OCI-LY3 (cell line): ENCODE data around the gene CDAN1.

ENCODE experiments used
- CTCF ChIP-seq: fragments of 200-600, 300-600 bp; sonication (generic); IDR thresholded peaks from 2 replicates; pipeline ENCODE4 v1.5.1; 2014; ENCODE audit warnings: antibody characterized with exemption, low read length, low read depth
- EZH2phosphoT487 ChIP-seq: fragments of 200-600 bp; shearing (Covaris generic); IDR thresholded peaks from 2 replicates; pipeline ENCODE4 v1.6.1; 2018; ENCODE audit warnings: antibody characterized with exemption, mixed run types, low read depth

GRCh38 chr15:42726114-42726513 lies 10.8 kb downstream of the CDAN1 start:
- TF ChIP-seq CTCF (no peak), EZH2phosphoT487 (no peak)
